ENCODE data around the gene MPDZ.

- no peak for TF ChIP-seq CTCF (IDR thresholded peaks at IDR 0.05)
- no peak for TF ChIP-seq POLR2A (IDR thresholded peaks at IDR 0.05)
Observed at GRCh38 chr9:13144166-13144775, 135.2 kb downstream of the MPDZ start.
